HL-60/S4 (cell line): ENCODE results near the gene VPS16.

ENCODE experiments used
- in situ Hi-C: fragments of 300-500 bp; cut with MboI; formaldehyde crosslinking; loops from 2 replicates; pipeline ENCODE4 v1.14.3; 2022; ENCODE audit warnings: low sequenced_read_pairs

VPS16 gene

GRCh38 chr20:2840138-2840966, at the start of gene VPS16, which contains the start of gene PCED1A:
Gene VPS16, plus strand, starts transcription at chr20:2840745. Its CDS starts 30 bp downstream, at chr20:2840775.
Gene PCED1A, minus strand, starts transcription at chr20:2840655. Its CDS starts 743 bp downstream, at chr20:2839912.
- in situ Hi-C loops: no loop called here

- in situ Hi-C loops: no loop called here
Measured at GRCh38 chr20:2793471-2793870, 47.1 kb upstream of the VPS16 start.

- in situ Hi-C loops: no loop called here
Measured at GRCh38 chr20:2794202-2794748, 46.3 kb upstream of the VPS16 start.

- in situ Hi-C loops: no loop called here
Measured at GRCh38 chr20:2794866-2795447, 45.6 kb upstream of the VPS16 start.

GRCh38 chr20:2795451-2795850, 45.1 kb upstream of the VPS16 start:
- in situ Hi-C loops: no loop called here

GRCh38 chr20:2796011-2796660, 44.4 kb upstream of the VPS16 start:
- in situ Hi-C loops: no loop called here

- in situ Hi-C loops: no loop called here
Measured at GRCh38 chr20:2797136-2797983, 43.2 kb upstream of the VPS16 start.

- in situ Hi-C loops: no loop called here
Measured at GRCh38 chr20:2798095-2798805, 42.3 kb upstream of the VPS16 start.

- in situ Hi-C loops: no loop called here
Measured at GRCh38 chr20:2798814-2799213, 41.7 kb upstream of the VPS16 start.

GRCh38 chr20:2799271-2799670, 41.3 kb upstream of the VPS16 start:
- in situ Hi-C loops: no loop called here

- in situ Hi-C loops: no loop called here
Measured at GRCh38 chr20:2799688-2800520, 40.6 kb upstream of the VPS16 start.

- in situ Hi-C loops: no loop called here
Measured at GRCh38 chr20:2800521-2801285, 39.8 kb upstream of the VPS16 start, which contains the start of gene CPXM1. Gene CPXM1, minus strand, starts transcription at chr20:2800627. Its CDS starts 55 bp downstream, at chr20:2800572.

GRCh38 chr20:2801286-2801728, 39.2 kb upstream of the VPS16 start:
- in situ Hi-C loops: no loop called here

GRCh38 chr20:2804041-2804828, 36.3 kb upstream of the VPS16 start:
- in situ Hi-C loops: no loop called here

- in situ Hi-C loops: no loop called here
Measured at GRCh38 chr20:2804852-2805688, 35.5 kb upstream of the VPS16 start.

- in situ Hi-C loops: no loop called here
Measured at GRCh38 chr20:2805689-2806350, 34.7 kb upstream of the VPS16 start.
